Panc1 (cell line): ENCODE measurements around the gene LCT.
"Not testable (repeated sequence)": the region's sequence is repeated elsewhere in the genome, so short reads cannot be mapped to it uniquely, and the experiment has no call there.

Experiments
- CTCF ChIP-seq: fragments of 450-650 bp; IDR thresholded peaks from 2 replicates; pipeline ENCODE4 v1.5.1; 2017; ENCODE audit warnings: mild to moderate bottlenecking
- POLR2AphosphoS5 ChIP-seq: IDR thresholded peaks from 2 replicates; pipeline ENCODE4 v1.6.1; 2012; ENCODE audit warnings: mild to moderate bottlenecking, low read depth, low read length, moderate library complexity
- REST ChIP-seq, 2 experiments: IDR thresholded peaks; 2 replicates each; pipeline ENCODE4 v1.6.1; 2011 to 2012; ENCODE audit warnings: low read depth in 2 of 2, control low read depth in 1 of 2, low read length in 1 of 2, mild to moderate bottlenecking in 1 of 2, moderate library complexity in 1 of 2; ENCODE audit not compliant: insufficient read depth in 1 of 2

- not testable (repeated sequence) for TF ChIP-seq POLR2AphosphoS5; REST (IDR thresholded peaks at IDR 0.05; ENCODE audit: insufficient read depth in 1 of 2, low read depth in 2 of 2, low read length in 1 of 2); CTCF
Measured at GRCh38 chr2:135795641-135796040, 41.3 kb downstream of the LCT start.
